Endothelial cell of umbilical vein (primary cell): Measurements from ENCODE around the gene EIF2AK2. TPM values are rescaled to one million over a fixed set of nuclear protein-coding genes. Genes with fewer than 3 reads are reported as not detected.

ENCODE experiments used
- BruUV-seq: library from RNA; stranded (reverse); fragments of 400-500 nt; replicated peaks from 2 replicates; lab custom pipeline; 2021; lab: Mats Ljungman, UMichigan
- CTCF ChIA-PET: fragments of 300-600, 350-600 bp; sonication (Branson Sonifier 250); formaldehyde crosslinking; loops from one replicate; lab custom pipeline; 2021; ENCODE audit warnings: antibody characterized with exemption, inconsistent platforms; lab: Charles Lee
- POLR2A ChIA-PET: fragments of 300-600, 350-600 bp; sonication (Branson Sonifier 250); formaldehyde crosslinking; loops from one replicate; lab custom pipeline; 2021; ENCODE audit warnings: antibody characterized with exemption, inconsistent platforms; lab: Charles Lee
- DNase-seq: peaks from one replicate; pipeline ENCODE4 v3.0.0-alpha.2; 2011; ENCODE audit warnings: low read depth, low spot score
- FAIRE-seq: peaks from 2 replicates; lab custom pipeline; 2011; peaks lifted over from hg19 to GRCh38; lab: Jason Lieb, UNC
- H2AFZ ChIP-seq: 2 replicates; pipeline ENCODE4 v1.6.0; 2012; ENCODE audit warnings: low read depth, low read length, control low read depth, inconsistent platforms
- H3K27ac ChIP-seq: 2 replicates; pipeline ENCODE4 v1.5.1; 2011; ENCODE audit warnings: low read depth, mild to moderate bottlenecking, control low read depth, low read length, moderate library complexity; ENCODE audit not compliant: insufficient read depth
- H3K27me3 ChIP-seq, 2 experiments: 2 replicates each; pipeline versions ENCODE4 v1.6.0 to v1.6.1; 2011; ENCODE audit warnings: low read length in 2 of 2, mixed read lengths in 1 of 2; ENCODE audit not compliant: control insufficient read depth in 2 of 2, insufficient read depth in 2 of 2
- H3K36me3 ChIP-seq, 2 experiments: 2 replicates in 1 of 2; 3 replicates in 1 of 2; pipeline ENCODE4 v1.5.1; 2011; ENCODE audit warnings: low read length in 2 of 2, mild to moderate bottlenecking in 1 of 2, moderate library complexity in 1 of 2; ENCODE audit not compliant: control insufficient read depth in 2 of 2, insufficient read depth in 2 of 2; ENCODE audit errors: extremely low read depth in 1 of 2
- H3K4me1 ChIP-seq: 3 replicates; pipeline ENCODE4 v1.5.1; 2011; ENCODE audit warnings: mild to moderate bottlenecking, low read length; ENCODE audit not compliant: control insufficient read depth, insufficient read depth; ENCODE audit errors: extremely low read depth
- H3K4me2 ChIP-seq: 2 replicates; pipeline ENCODE4 v1.6.1; 2011; ENCODE audit warnings: low read length, control low read depth, mixed read lengths; ENCODE audit not compliant: insufficient read depth
- H3K4me3 ChIP-seq, 3 experiments: fragments of 200-600 bp in 1 of 3; sonication (generic), shearing (Covaris generic) in 1 of 3; replicated peaks in 1 of 3; 2 replicates each; pipeline ENCODE4 v1.5.1; 2011 to 2016; ENCODE audit warnings: control low read depth in 3 of 3, low read length in 3 of 3, mild to moderate bottlenecking in 2 of 3, inconsistent platforms in 1 of 3, low read depth in 1 of 3, moderate library complexity in 1 of 3; ENCODE audit not compliant: insufficient read depth in 1 of 3
- H3K79me2 ChIP-seq: 2 replicates; pipeline ENCODE4 v1.6.0; 2012; ENCODE audit warnings: low read length, inconsistent platforms; ENCODE audit not compliant: control insufficient read depth, insufficient read depth
- H3K9ac ChIP-seq: replicated peaks from 2 replicates; pipeline ENCODE3; 2011; ENCODE audit warnings: low read length, control low read depth; ENCODE audit not compliant: insufficient read depth; ENCODE audit errors: extremely low read depth
- H3K9me1 ChIP-seq: replicated peaks from 3 replicates; pipeline ENCODE4 v1.6.0; 2011; ENCODE audit warnings: mild to moderate bottlenecking, low read length; ENCODE audit not compliant: control insufficient read depth, insufficient read depth; ENCODE audit errors: extremely low read depth
- H3K9me3 ChIP-seq: replicated peaks from 2 replicates; pipeline ENCODE4 v1.5.1; 2012; ENCODE audit warnings: low read length, inconsistent platforms; ENCODE audit not compliant: control insufficient read depth, insufficient read depth
- H4K20me1 ChIP-seq: replicated peaks from 2 replicates; pipeline ENCODE3; 2011; ENCODE audit warnings: mild to moderate bottlenecking, low read length; ENCODE audit not compliant: control insufficient read depth, insufficient read depth; ENCODE audit errors: extremely low read depth
- EZH2 ChIP-seq: IDR thresholded peaks from 2 replicates; pipeline ENCODE4 v1.6.1; 2012; ENCODE audit warnings: borderline replicate concordance, low read depth, mild to moderate bottlenecking, moderate library complexity, low read length, inconsistent platforms; ENCODE audit not compliant: severe bottlenecking
- FOS ChIP-seq: IDR thresholded peaks from 2 replicates; pipeline ENCODE4 v1.6.1; 2011; ENCODE audit warnings: mild to moderate bottlenecking, low read length, moderate library complexity, borderline replicate concordance; ENCODE audit not compliant: insufficient read depth
- GATA2 ChIP-seq: IDR thresholded peaks from 2 replicates; pipeline ENCODE4 v1.7.0; 2011; ENCODE audit warnings: low read depth, mild to moderate bottlenecking, moderate library complexity, mixed read lengths, low read length; ENCODE audit not compliant: insufficient read length, insufficient read depth
- JUN ChIP-seq: IDR thresholded peaks from 2 replicates; pipeline ENCODE4 v1.6.1; 2011; ENCODE audit warnings: borderline replicate concordance, low read depth; ENCODE audit not compliant: insufficient read length, insufficient read depth
- MAX ChIP-seq: IDR thresholded peaks from 2 replicates; pipeline ENCODE4 v1.6.1; 2011; ENCODE audit not compliant: insufficient read depth, insufficient read length
- MYC ChIP-seq: IDR thresholded peaks from one replicate; pipeline ENCODE4 v1.6.1; 2011; ENCODE audit warnings: mild to moderate bottlenecking, low read depth, low read length
- POLR2A ChIP-seq: IDR thresholded peaks from 2 replicates; pipeline ENCODE4 v1.6.1; 2012; ENCODE audit warnings: low read depth, mild to moderate bottlenecking, control low read depth, low read length
- POLR2AphosphoS5 ChIP-seq: IDR thresholded peaks from 2 replicates; pipeline ENCODE4 v1.6.1; 2012; ENCODE audit warnings: low read depth, mild to moderate bottlenecking, control low read depth, low read length, moderate library complexity; ENCODE audit not compliant: insufficient read depth
- dilution Hi-C: fragments of 300-500 bp; cut with MboI; formaldehyde crosslinking; loops from one replicate; pipeline ENCODE4 v1.15.0; 2019; ENCODE audit warnings: low sequenced_read_pairs; ENCODE audit not compliant: extremely low pct_ligation_motif_present
- intact Hi-C: fragments of 100-400 bp; cut with micrococcal nuclease; formaldehyde crosslinking; loops from one replicate; pipeline ENCODE4 v1.10.0; 2022
- polyA plus RNA-seq, 4 experiments: library from polyadenylated mRNA; depleted of rRNA in 3 of 4; stranded (reverse) in 3 of 4; unstranded in 1 of 4; fragments of >200 nt; gene quantifications; 2 replicates each; pipeline versions ENCODE4 v1.2.1 to v1.2.3, GENCODE V29; 2011 to 2012; ENCODE audit warnings: missing spikeins in 1 of 4
- total RNA-seq: library from RNA; stranded (reverse); gene quantifications from 2 replicates; pipeline ENCODE4 v1.2.3, GENCODE V29; 2021
- TF ChIP-seq, protein P1 (sequence below), 2 donors: IDR thresholded peaks; 1 replicate in 1 of 2; 2 replicates in 1 of 2; pipeline ENCODE4 v1.5.1; 2011; ENCODE audit warnings: low read length in 2 of 2, mild to moderate bottlenecking in 2 of 2, moderate library complexity in 2 of 2, control low read depth in 1 of 2, inconsistent platforms in 1 of 2, low read depth in 1 of 2; ENCODE audit not compliant: insufficient read depth in 1 of 2; ENCODE audit errors: extremely low read depth in 1 of 2

EIF2AK2 gene
- total and polyA plus RNA-seq, 2 donors (not counting 3 experiments of a cell fraction or from before 2014, with no cell fraction given), result 8.0 to 41.1 TPM

DNA sequence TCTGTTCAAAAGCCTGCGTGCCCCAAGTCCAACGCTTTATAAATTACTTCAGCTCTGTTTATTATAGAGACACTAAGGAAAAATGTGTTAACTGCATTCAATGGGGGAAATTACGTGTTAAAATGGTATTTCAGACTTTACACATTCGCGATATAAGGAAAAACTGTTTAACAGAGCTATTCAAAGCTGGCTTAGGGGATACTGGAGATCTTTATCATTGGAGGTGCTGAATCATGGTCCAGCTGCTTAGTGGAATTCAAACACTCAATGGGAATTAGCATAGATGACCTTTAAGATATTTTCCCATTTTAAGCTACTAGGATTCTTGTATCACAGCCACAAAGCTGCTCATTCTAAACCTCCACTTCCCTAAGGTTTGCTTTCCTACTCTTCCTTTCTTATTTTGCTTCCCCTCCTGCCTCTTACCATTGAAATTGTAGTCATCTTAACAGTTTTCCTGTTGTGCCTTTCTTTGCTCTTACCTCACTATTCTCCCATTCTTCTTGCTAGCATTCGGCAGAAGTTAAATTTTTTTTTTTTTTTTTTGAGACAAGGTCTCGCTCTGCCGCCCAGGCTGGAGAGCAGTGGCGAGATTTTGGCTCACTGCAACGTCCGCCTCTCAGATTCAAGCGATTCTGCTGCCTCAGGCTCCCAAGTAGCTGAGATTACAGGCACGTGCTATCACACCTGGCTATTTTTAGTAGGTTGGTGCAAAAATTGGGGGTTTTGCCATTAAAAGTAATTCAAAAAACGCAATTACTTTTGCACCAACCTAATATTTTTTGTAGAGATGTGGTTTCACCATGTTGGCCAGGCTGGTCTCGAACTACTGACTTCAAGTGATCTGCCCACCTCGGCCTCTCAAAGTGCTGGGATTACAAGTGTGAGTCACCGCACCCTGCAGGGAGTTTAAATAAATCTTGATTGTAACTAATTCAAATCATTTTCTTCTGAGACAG lies 25.2 kb upstream of the EIF2AK2 start:
- BruUV-seq, result TSS peak; percentile 70
- intact Hi-C loops (loop anchor here (1.0 kb wide), 2 partner anchors 14 to 49 kb away; partner anchors contain the start of genes CEBPZ, CEBPZOS and NDUFAF7), dilution Hi-C loops (no loop called here)
- Histone ChIP-seq H3K9me1 (no peaks in the 10 kb centered on the region), H3K4me1 (peaks cover 10% of the 10 kb centered on the region), H4K20me1 (no peaks in the 10 kb centered on the region), H3K79me2 (no peaks in the 10 kb centered on the region), H2AFZ (peak overlapping the region; percentile 48), H3K4me3 (no peak overlapping the region), H3K36me3 (no peaks in the 10 kb centered on the region), H3K9ac (peak overlapping the region; percentile 56), H3K9me3 (no peaks in the 10 kb centered on the region), H3K27me3 (peaks cover 0 to 4% of the 10 kb centered on the region in 2 experiments), H3K4me2 (peak overlapping the region; percentile 52), H3K27ac (peak overlapping the region; percentile 71)
- CTCF ChIA-PET, result interaction anchor here (0.7 to 1.7 kb wide), 7 partner anchors 8 to 1092 kb away, joined by 3 to 5 read pairs (median 5); partner anchors contain the start of genes CEBPZ, CEBPZOS and NDUFAF7
- FAIRE-seq, result peak; percentile 71
- no peak for TF ChIP-seq POLR2AphosphoS5
- peak; percentile 72 for TF ChIP-seq JUN
- no peak for TF ChIP-seq EZH2
- TF ChIP-seq FOS, result peak; percentile 28
- TF ChIP-seq POLR2A, result no peak
- no peak for TF ChIP-seq MYC
- peak; percentile 95 for TF ChIP-seq GATA2
- no peak for TF ChIP-seq MAX
- TF ChIP-seq, protein P1, sequence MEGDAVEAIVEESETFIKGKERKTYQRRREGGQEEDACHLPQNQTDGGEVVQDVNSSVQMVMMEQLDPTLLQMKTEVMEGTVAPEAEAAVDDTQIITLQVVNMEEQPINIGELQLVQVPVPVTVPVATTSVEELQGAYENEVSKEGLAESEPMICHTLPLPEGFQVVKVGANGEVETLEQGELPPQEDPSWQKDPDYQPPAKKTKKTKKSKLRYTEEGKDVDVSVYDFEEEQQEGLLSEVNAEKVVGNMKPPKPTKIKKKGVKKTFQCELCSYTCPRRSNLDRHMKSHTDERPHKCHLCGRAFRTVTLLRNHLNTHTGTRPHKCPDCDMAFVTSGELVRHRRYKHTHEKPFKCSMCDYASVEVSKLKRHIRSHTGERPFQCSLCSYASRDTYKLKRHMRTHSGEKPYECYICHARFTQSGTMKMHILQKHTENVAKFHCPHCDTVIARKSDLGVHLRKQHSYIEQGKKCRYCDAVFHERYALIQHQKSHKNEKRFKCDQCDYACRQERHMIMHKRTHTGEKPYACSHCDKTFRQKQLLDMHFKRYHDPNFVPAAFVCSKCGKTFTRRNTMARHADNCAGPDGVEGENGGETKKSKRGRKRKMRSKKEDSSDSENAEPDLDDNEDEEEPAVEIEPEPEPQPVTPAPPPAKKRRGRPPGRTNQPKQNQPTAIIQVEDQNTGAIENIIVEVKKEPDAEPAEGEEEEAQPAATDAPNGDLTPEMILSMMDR (IDR thresholded peaks at IDR 0.05; ENCODE audit: extremely low read depth in 1 of 2, insufficient read depth in 1 of 2, low read depth in 1 of 2, low read length in 2 of 2), result no peak
- POLR2A ChIA-PET, result interaction anchor here (0.6 kb wide), 1 partner anchor 62 kb away, joined by 3 read pairs; no protein-coding TSS in a partner anchor
- peak; percentile 88 for DNase-seq
